Fibroblast of lung (primary cell): Measurements from ENCODE around the gene RTKN2.

ENCODE experiments used
- CTCF ChIP-seq, 2 donors: IDR thresholded peaks in 1 of 2; conservative IDR thresholded peaks in 1 of 2; 1 replicate in 1 of 2; 2 replicates in 1 of 2; pipeline ENCODE4 v1.5.1; 2011 to 2012; ENCODE audit warnings: low read length in 2 of 2, control low read depth in 1 of 2, inconsistent platforms in 1 of 2, low read depth in 1 of 2, mild to moderate bottlenecking in 1 of 2
- EZH2 ChIP-seq: IDR thresholded peaks from 2 replicates; pipeline ENCODE4 v1.5.1; 2012; ENCODE audit warnings: low read length, control low read depth, mild to moderate bottlenecking; ENCODE audit errors: missing control alignments

- TF ChIP-seq CTCF (conservative IDR thresholded peaks at IDR 0.05 in 1 of 2, IDR thresholded peaks at IDR 0.05 in 1 of 2; ENCODE audit: low read depth in 1 of 2, low read length in 2 of 2) (no peak), EZH2 (no peak)
These were observed 51.0 kb downstream of the RTKN2 start for GRCh38 chr10:62217683-62218082.
